GM21515 (cell line): ENCODE measurements around the gene ASIC5.
A peak's percentile ranks its signal among the peaks of the same experiment; 100 is the strongest.

Source experiments
- ATAC-seq: cut with Tn5 transposase; IDR thresholded peaks from one replicate; pipeline ENCODE4 v1.9.1; 2021; ENCODE audit not compliant: unreplicated experiment

The ASIC5 gene

GRCh38 chr4:155881555-155881954 is 15.5 kb upstream of the ASIC5 start:
- no peak for ATAC-seq

GRCh38 chr4:155879767-155880166 is 13.7 kb upstream of the ASIC5 start:
- no peak for ATAC-seq

- no peak for ATAC-seq
These were observed 12.5 kb upstream of the ASIC5 start for GRCh38 chr4:155878611-155879010.

- no peak for ATAC-seq
These were observed 11.9 kb upstream of the ASIC5 start for GRCh38 chr4:155877971-155878370.

- no peak for ATAC-seq
These were observed 9.8 kb upstream of the ASIC5 start for GRCh38 chr4:155875878-155876277.

GRCh38 chr4:155855897-155856296 is 10.2 kb downstream of the ASIC5 start:
- no peak for ATAC-seq

GRCh38 chr4:155854582-155855226 is 11.4 kb downstream of the ASIC5 start:
- ATAC-seq: no peak

- ATAC-seq: no peak
These were observed 12.9 kb downstream of the ASIC5 start for GRCh38 chr4:155853189-155853588.

- no peak for ATAC-seq
These were observed 17.0 kb downstream of the ASIC5 start for GRCh38 chr4:155849042-155849441.

GRCh38 chr4:155846929-155847328 is 19.1 kb downstream of the ASIC5 start:
- no peak for ATAC-seq

GRCh38 chr4:155842080-155842479 is 24.0 kb downstream of the ASIC5 start:
- ATAC-seq: no peak

GRCh38 chr4:155837203-155837796 is 28.8 kb downstream of the ASIC5 start:
- peak; percentile 61 for ATAC-seq

- no peak for ATAC-seq
These were observed 33.4 kb downstream of the ASIC5 start for GRCh38 chr4:155832664-155833063.

GRCh38 chr4:155828628-155829027 is 37.4 kb downstream of the ASIC5 start:
- ATAC-seq: no peak

GRCh38 chr4:155822572-155822971 is 43.5 kb downstream of the ASIC5 start:
- no peak for ATAC-seq

GRCh38 chr4:155820887-155821518 is 45.1 kb downstream of the ASIC5 start:
- no peak for ATAC-seq

- ATAC-seq: no peak
These were observed 47.0 kb downstream of the ASIC5 start for GRCh38 chr4:155819066-155819465.

GRCh38 chr4:155818639-155819038 is 47.4 kb downstream of the ASIC5 start:
- ATAC-seq: no peak

- no peak for ATAC-seq
These were observed 55.0 kb downstream of the ASIC5 start for GRCh38 chr4:155811083-155811482.

GRCh38 chr4:155809835-155810234 is 56.2 kb downstream of the ASIC5 start:
- ATAC-seq: peak; percentile 99

GRCh38 chr4:155807021-155807420 is 59.1 kb downstream of the ASIC5 start:
- no peak for ATAC-seq

GRCh38 chr4:155805016-155805415 is 61.1 kb downstream of the ASIC5 start:
- no peak for ATAC-seq
